HG02763 (cell line): ENCODE data around the gene PDE7B.
A peak's percentile ranks its signal among the peaks of the same experiment; 100 is the strongest.
"Not testable (repeated sequence)": the region's sequence is repeated elsewhere in the genome, so short reads cannot be mapped to it uniquely, and the experiment has no call there.

Experiments
- ATAC-seq: cut with Tn5 transposase; IDR thresholded peaks from one replicate; pipeline ENCODE4 v1.9.1; 2021; ENCODE audit warnings: mild to moderate bottlenecking, moderate library complexity; ENCODE audit not compliant: unreplicated experiment

Gene PDE7B

GRCh38 chr6:135842618-135843392, 8.7 kb upstream of the PDE7B start:
- no peak for ATAC-seq

GRCh38 chr6:135850882-135851281, 619 bp upstream of the PDE7B start:
- ATAC-seq = no peak

- no peak for ATAC-seq
Observed at GRCh38 chr6:135852746-135853145, 1.2 kb downstream of the PDE7B start.

GRCh38 chr6:135853227-135853626, 1.7 kb downstream of the PDE7B start:
- no peak for ATAC-seq

- no peak for ATAC-seq
Observed at GRCh38 chr6:135853986-135854385, 2.5 kb downstream of the PDE7B start.

- no peak for ATAC-seq
Observed at GRCh38 chr6:135854799-135855198, 3.3 kb downstream of the PDE7B start.

- no peak for ATAC-seq
Observed at GRCh38 chr6:135858931-135859330, 7.4 kb downstream of the PDE7B start.

GRCh38 chr6:135860361-135860760, 8.9 kb downstream of the PDE7B start:
- ATAC-seq = no peak

- peak; percentile 65 for ATAC-seq
Observed at GRCh38 chr6:135861189-135861588, 9.7 kb downstream of the PDE7B start.

- ATAC-seq = not testable (repeated sequence)
Observed at GRCh38 chr6:135864929-135865328, 13.4 kb downstream of the PDE7B start.

GRCh38 chr6:135866445-135867123, 15.1 kb downstream of the PDE7B start:
- ATAC-seq = no peak

GRCh38 chr6:135867332-135867731, 15.8 kb downstream of the PDE7B start:
- ATAC-seq = no peak

- no peak for ATAC-seq
Observed at GRCh38 chr6:135869857-135870256, 18.4 kb downstream of the PDE7B start.

- no peak for ATAC-seq
Observed at GRCh38 chr6:135870722-135871121, 19.2 kb downstream of the PDE7B start.

GRCh38 chr6:135871296-135871695, 19.8 kb downstream of the PDE7B start:
- ATAC-seq = no peak

- no peak for ATAC-seq
Observed at GRCh38 chr6:135871878-135872277, 20.4 kb downstream of the PDE7B start.

- ATAC-seq = no peak
Observed at GRCh38 chr6:135875446-135875845, 23.9 kb downstream of the PDE7B start.

GRCh38 chr6:135876058-135876457, 24.6 kb downstream of the PDE7B start:
- ATAC-seq = no peak

GRCh38 chr6:135877666-135878065, 26.2 kb downstream of the PDE7B start:
- ATAC-seq = no peak

GRCh38 chr6:135880066-135880972, 28.8 kb downstream of the PDE7B start:
- ATAC-seq = peak; percentile 92

GRCh38 chr6:135883045-135883444, 31.5 kb downstream of the PDE7B start:
- no peak for ATAC-seq
